Renal cortex interstitium (tissue), 11 donors: ENCODE measurements around the gene COL4A2. TPM values are rescaled to one million over a fixed set of nuclear protein-coding genes. Genes with fewer than 3 reads are reported as not detected.
A peak's percentile ranks its signal among the peaks of the same experiment; 100 is the strongest.
"Not testable (repeated sequence)": the region's sequence is repeated elsewhere in the genome, so short reads cannot be mapped to it uniquely, and the experiment has no call there.

Source experiments
- DNase-seq, 11 donors: peaks; one replicate each; pipeline ENCODE4 v3.0.0-alpha.2; 2013; ENCODE audit warnings: low read depth in 9 of 11, low spot score in 4 of 11; ENCODE audit errors: extremely low read depth in 1 of 11
- polyA plus RNA-seq, 3 donors: library from polyadenylated mRNA; unstranded; fragments of 120-200 nt; gene quantifications; one replicate each; pipeline ENCODE4 v1.2.1, GENCODE V29; 2013; ENCODE audit not compliant: insufficient read length in 3 of 3

Gene COL4A2
- polyA plus RNA-seq, 3 donors: 422 to 524 (median 515) TPM

- no peak for DNase-seq
Observed at GRCh38 chr13:110483386-110483968, 176.4 kb downstream of the COL4A2 start.

GRCh38 chr13:110484290-110485048 lies 177.4 kb downstream of the COL4A2 start:
- no peak for DNase-seq

- no peak for DNase-seq
Observed at GRCh38 chr13:110485604-110486003, 178.5 kb downstream of the COL4A2 start.

GRCh38 chr13:110486061-110486715 lies 179.1 kb downstream of the COL4A2 start:
- no peak for DNase-seq

GRCh38 chr13:110486880-110487279 lies 179.8 kb downstream of the COL4A2 start:
- DNase-seq: not testable (repeated sequence)

GRCh38 chr13:110490009-110490770 lies 183.1 kb downstream of the COL4A2 start:
- DNase-seq: no peak

- no peak for DNase-seq
Observed at GRCh38 chr13:110491869-110492678, 185.0 kb downstream of the COL4A2 start.

- peak in 3 of 11 donors; percentile 26 to 32 (median 30) for DNase-seq
Observed at GRCh38 chr13:110492679-110493593, 185.9 kb downstream of the COL4A2 start.

- DNase-seq: no peak
Observed at GRCh38 chr13:110493613-110494012, 186.5 kb downstream of the COL4A2 start.

- DNase-seq: no peak
Observed at GRCh38 chr13:110495376-110495775, 188.3 kb downstream of the COL4A2 start.

GRCh38 chr13:110495881-110496280 lies 188.8 kb downstream of the COL4A2 start:
- DNase-seq: no peak

GRCh38 chr13:110496281-110496680 lies 189.2 kb downstream of the COL4A2 start:
- no peak for DNase-seq

GRCh38 chr13:110497003-110497402 lies 189.9 kb downstream of the COL4A2 start:
- DNase-seq: no peak

GRCh38 chr13:110497896-110498295 lies 190.8 kb downstream of the COL4A2 start:
- DNase-seq: not testable (repeated sequence)

- no peak for DNase-seq
Observed at GRCh38 chr13:110498327-110498726, 191.2 kb downstream of the COL4A2 start.

GRCh38 chr13:110498765-110499164 lies 191.7 kb downstream of the COL4A2 start:
- DNase-seq: no peak

- no peak for DNase-seq
Observed at GRCh38 chr13:110499621-110500281, 192.7 kb downstream of the COL4A2 start.
